MM.1S (cell line): Measurements from ENCODE around the gene MRPL19.

Experiments used
- CTCF ChIP-seq: fragments of 300-600 bp; sonication (generic); IDR thresholded peaks from 2 replicates; pipeline ENCODE4 v1.5.1; 2016; ENCODE audit warnings: antibody characterized with exemption, low read length, mixed read lengths
- EZH2 ChIP-seq: fragments of 300-600 bp; sonication (generic); optimal IDR thresholded peaks from 2 replicates; pipeline ENCODE3; 2017; ENCODE audit warnings: low read depth, mild to moderate bottlenecking, antibody characterized with exemption, low read length, mixed read lengths

- TF ChIP-seq CTCF (no peak), EZH2 (no peak)
Observed at GRCh38 chr2:75634945-75635344, 11.6 kb upstream of the MRPL19 start.
